ENCODE data around the gene ELMO3. TPM values are rescaled to one million over a fixed set of nuclear protein-coding genes. Genes with fewer than 3 reads are reported as not detected.

Gene ELMO3
- total and polyA plus RNA-seq, 2 of the 13 experiments (the other 11 are each of a cell fraction or from before 2014, with no cell fraction given), result 2.6 to 4.0 TPM

DNA sequence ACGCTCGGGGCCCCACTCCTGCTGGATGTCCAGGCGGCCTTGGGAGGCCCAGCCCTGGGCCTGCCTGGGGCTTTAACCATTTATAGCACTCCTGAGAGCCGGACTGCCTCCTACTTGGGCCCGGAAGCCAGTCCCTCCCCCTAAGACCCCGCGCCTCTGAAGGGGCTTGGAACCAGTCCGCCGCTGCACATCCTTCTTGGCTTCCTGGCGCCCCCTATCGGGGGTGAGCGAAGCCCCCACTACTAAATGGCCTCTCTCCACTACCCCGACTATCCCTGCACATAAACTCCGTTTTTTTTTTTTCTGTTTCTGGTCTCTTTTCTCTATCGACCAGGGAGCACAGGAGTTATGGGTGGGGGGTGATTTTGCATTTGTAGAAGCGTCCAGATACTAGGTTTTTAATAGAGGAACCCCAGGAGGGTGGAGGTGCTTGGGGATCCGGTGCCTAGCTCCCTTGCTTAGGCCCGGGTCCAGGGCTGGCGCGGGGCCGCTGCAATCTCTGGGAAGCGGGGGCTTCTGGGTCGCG, 29.2 kb upstream of the ELMO3 start (continued):
- TF ChIP-seq ZNF646 (CRISPR knock-in tag; IDR thresholded peaks at IDR 0.05) (no peak), ZNF205 (CRISPR knock-in tag; IDR thresholded peaks at IDR 0.05) (no peak), MAZ (IDR thresholded peaks at IDR 0.05; ENCODE audit: borderline replicate concordance, low read depth, low read length) (0 out of 2 replicates have a peak, but pooled peaks have one; percentile 36), MAZ (CRISPR knock-in tag; IDR thresholded peaks at IDR 0.05; ENCODE audit: low read depth) (no peak), ZNF687 (CRISPR knock-in tag; IDR thresholded peaks at IDR 0.05) (no peak; the same call in 1 of the 2 replicates), PREB (CRISPR knock-in tag; IDR thresholded peaks at IDR 0.05) (no peak), ZNF841 (CRISPR knock-in tag; IDR thresholded peaks at IDR 0.05; ENCODE audit: borderline replicate concordance) (no peak), KAT7 (CRISPR knock-in tag; IDR thresholded peaks at IDR 0.05; ENCODE audit: borderline replicate concordance) (no peak), ATF3 (CRISPR knock-in tag; IDR thresholded peaks at IDR 0.05) (no peak), ZNF253 (CRISPR knock-in tag; IDR thresholded peaks at IDR 0.05; ENCODE audit: borderline replicate concordance) (no peak), SP140L (CRISPR knock-in tag; IDR thresholded peaks at IDR 0.05; ENCODE audit: borderline replicate concordance) (no peak; the same call in 1 of the 2 replicates), RBFOX2 (IDR thresholded peaks at IDR 0.05; ENCODE audit: low read depth, low read length) (no peak)
- TF ChIP-seq, protein P1, sequence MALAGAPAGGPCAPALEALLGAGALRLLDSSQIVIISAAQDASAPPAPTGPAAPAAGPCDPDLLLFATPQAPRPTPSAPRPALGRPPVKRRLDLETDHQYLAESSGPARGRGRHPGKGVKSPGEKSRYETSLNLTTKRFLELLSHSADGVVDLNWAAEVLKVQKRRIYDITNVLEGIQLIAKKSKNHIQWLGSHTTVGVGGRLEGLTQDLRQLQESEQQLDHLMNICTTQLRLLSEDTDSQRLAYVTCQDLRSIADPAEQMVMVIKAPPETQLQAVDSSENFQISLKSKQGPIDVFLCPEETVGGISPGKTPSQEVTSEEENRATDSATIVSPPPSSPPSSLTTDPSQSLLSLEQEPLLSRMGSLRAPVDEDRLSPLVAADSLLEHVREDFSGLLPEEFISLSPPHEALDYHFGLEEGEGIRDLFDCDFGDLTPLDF (CRISPR knock-in tag; IDR thresholded peaks at IDR 0.05), result 0 out of 2 replicates have a peak, but pooled peaks have one; percentile 17

All from HepG2 (cell line).